Stimulated activated CD4-positive, alpha-beta T cell treated with anti-CD3 and anti-CD28 coated beads, TNF-alpha, amount 100 ng/mL, for 24 hours (primary cell): ENCODE results near the gene HOTAIR.

Experiments
- DNase-seq, 3 experiments: peaks; one replicate each; pipeline ENCODE4 v3.0.0-alpha.2; 2020; ENCODE audit warnings: low read depth in 3 of 3

HOTAIR gene

DNA sequence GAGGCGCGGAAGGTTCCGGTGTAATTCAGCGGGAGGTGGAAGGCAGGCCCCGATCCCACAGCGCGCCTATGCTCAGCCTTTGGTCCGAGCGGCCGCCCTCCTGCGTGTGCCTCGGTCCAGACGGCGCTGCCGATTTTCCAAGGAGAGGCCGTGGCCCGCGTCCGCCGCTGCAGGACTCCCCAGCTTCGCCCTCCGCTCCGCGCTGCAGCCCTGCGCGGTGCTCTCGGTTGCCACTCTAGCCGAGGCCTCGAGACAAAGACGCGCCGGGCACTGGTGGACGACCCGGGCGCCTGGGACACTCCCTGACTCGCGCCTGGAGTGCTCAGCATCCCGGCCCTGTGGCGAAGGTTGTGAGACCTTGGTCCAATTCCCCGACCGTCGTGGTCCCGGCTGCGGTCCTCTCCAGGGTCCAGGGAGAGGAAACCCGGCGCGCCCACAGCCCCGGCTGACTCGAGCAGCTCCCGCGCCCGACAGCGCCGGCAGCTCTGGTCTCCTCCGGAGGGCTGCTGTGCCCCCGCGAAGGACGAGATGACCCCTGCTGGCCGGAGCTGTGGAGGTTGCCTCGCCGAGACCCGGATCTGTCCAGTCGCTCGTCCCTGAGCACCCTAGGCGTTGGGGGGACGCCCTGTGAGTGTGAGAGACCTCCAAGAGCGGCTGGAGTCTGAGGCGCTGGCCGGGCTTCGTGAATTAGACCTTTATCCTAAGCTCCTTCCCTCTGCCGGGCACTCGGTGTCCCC lies 13.6 kb downstream of the HOTAIR start:
- DNase-seq = no peak

- DNase-seq = no peak
Measured at GRCh38 chr12:53960187-53961024, 14.3 kb downstream of the HOTAIR start.

DNA sequence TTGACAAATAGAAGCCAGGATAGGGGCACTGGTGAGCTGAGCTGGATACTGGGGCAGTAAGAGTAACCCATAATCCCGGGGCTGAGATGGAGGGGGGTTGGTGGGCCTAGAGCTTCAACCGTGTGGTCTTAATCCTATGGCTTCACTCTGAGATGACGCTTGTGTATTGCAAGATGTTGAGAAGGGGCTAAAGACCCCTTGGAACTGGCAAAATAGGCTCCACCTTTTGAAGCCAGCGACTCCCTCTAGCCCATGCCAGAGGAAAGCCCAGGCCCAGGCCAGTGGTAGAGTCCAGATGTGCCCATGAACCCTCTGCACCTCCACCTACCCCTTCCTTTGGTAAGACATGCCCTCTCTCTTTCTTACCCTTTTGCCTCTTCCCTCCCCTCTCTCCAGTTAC lies 15.4 kb downstream of the HOTAIR start:
- no peak for DNase-seq

DNA sequence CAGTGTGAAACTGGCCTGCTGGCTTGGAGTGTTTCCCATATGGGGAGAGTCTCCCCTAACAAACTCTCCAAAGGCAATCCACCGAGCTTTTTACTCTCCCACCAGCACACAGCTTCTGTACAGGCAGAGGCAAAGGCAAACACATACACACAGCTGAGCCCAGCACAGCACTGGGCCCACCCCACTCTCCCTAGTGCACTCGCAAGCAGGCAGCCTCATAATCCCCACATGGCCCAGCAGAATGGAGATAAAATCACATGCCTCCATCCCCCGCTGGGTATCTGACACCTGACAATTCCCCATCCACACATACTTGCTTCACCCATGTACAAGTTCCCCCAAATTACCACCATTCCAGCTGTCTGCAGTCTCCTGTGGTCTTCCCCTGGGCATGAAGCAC lies 16.6 kb downstream of the HOTAIR start:
- no peak for DNase-seq

DNA sequence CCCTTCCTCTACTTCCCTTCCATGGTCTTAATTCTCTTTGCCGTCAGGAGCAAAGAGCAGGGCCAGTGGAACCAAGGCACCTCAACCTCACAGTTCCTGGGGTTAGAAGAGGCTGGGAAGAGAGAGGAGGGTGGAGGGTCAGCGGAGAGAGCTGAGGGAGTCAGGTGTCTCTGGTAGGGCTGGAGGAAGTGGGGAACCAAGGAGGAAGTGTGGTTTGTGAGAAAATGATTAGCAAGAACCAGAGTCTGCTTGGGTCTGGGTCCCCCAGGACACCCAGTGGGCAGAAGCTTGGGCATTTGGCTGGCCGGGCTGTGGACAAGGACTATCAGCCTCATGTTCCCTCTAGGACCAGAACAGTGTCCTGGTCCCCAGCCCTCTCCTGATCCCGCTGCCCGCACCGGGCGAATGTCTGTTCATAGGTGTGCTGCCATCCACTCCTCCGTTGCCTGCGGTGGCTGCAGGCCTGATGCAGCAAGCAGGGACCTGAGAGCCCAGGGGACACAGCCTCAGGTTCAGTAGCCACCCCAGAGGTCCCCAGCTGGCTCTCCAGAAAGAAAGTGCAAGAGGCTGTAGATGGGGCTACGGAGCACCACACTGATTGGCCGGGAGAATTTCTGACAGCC lies 17.7 kb downstream of the HOTAIR start:
- DNase-seq = no peak

- no peak for DNase-seq
Measured at GRCh38 chr12:53956251-53956887, 18.4 kb downstream of the HOTAIR start.

- DNase-seq = no peak
Measured at GRCh38 chr12:53955776-53956250, 18.9 kb downstream of the HOTAIR start.

GRCh38 chr12:53955036-53955775 lies 19.5 kb downstream of the HOTAIR start:
- no peak for DNase-seq

- no peak for DNase-seq
Measured at GRCh38 chr12:53954694-53955035, 20.1 kb downstream of the HOTAIR start, which contains the start of gene HOXC12. TSS of gene HOXC12 (plus strand) at chr12:53954903. CDS start at chr12:53954930, 27 bp downstream.

DNA sequence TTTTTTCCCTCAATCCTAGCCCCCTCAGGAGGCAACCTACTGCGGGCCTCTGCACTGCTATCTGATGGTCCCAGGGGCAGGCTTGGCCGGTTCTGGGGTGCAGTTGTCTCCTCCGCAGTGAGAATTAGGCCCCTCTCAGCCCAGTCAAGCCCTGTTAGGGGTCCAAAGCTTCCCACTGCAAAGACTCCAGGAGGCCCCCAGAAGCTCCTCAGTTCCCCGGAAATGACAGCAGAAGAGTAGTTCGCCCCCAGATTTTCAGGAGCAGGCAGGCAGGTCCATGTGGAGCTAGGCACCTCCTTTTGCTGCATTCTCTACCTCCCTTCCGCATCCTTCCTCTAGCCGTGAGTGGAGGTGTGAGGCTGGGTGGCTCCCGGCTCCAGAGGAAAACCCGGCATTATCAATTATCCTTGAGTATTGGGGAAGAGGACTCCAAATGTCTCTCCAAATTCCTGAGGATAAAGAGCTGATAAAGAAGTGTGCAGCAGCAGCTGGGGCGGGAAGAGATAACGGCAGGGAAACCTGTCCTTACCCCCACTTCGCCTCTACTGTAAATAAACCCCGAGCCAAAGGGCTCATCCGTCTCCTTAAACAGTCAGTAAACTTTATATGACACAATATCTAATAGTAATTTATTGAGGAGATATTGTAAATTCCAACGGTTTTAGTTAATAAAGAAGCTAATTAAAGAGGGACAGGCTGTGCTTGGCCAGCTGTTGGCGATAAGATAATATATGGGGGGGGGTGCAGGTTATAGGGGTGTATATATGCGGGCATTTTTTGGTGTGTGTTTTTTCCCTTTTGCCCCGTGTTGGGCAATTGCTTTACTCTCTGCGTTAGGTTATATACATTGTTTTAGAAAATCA lies 20.7 kb downstream of the HOTAIR start:
- DNase-seq = no peak

DNA sequence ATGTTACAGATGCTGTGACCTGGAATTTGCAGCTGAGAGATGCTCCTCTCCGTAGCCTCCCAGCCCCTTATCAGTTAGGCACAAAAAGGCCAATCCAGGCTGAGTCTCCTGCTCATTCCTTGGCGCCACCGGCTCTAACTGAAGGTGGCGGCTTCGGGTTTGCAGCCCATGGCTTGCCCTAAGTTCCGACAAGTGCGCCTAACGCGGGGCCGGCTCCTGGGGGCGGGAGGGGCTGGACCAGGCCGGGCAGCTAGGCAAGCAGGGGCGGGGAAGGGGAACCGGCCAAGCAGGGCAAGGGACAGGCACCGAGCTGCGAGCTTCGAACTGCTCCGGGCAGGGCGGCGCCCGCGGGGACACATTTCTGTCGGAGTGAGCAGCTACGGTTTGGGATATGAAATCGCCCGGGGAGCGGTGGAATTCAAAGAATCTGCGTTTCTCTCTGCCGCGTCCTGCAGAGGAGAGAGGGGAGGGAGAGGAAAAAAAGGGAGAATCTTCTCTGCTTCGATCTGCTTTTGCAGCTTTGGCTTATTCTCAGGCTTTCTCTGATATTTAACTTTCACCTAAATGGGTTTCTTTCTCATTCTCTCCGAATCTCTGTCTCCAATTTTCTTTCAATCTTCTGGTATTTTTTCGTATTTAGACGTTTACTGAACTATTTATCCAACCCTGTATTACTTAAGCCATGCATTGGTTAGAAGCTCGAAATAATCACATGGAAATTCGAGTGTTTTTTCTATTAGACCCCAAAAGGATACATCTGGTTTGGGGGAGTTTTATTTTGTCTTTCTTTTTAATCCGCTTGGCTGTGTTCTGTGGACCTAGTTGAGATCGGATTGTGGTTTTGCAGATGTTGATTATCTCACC lies 21.7 kb downstream of the HOTAIR start:
- no peak for DNase-seq

GRCh38 chr12:53952335-53952694 lies 22.4 kb downstream of the HOTAIR start:
- no peak for DNase-seq

- no peak for DNase-seq
Measured at GRCh38 chr12:53951577-53952334, 23.0 kb downstream of the HOTAIR start.

GRCh38 chr12:53950789-53951576 lies 23.8 kb downstream of the HOTAIR start:
- no peak for DNase-seq

- DNase-seq = no peak
Measured at GRCh38 chr12:53950437-53950773, 24.3 kb downstream of the HOTAIR start.

GRCh38 chr12:53949631-53950436 lies 24.9 kb downstream of the HOTAIR start:
- no peak for DNase-seq
